Liver (tissue), 3 donors: ENCODE data around the gene OTOL1.

Experiments used
- CTCF ChIP-seq: fragments of 150-350 bp; IDR thresholded peaks from 2 replicates; pipeline ENCODE4 v1.5.1; 2017; ENCODE audit warnings: improper control_type of control experiment, low read depth, low read length; ENCODE audit not compliant: missing input control
- EGR1 ChIP-seq, 2 donors: IDR thresholded peaks; 2 replicates each; pipeline ENCODE4 v1.6.1; 2016 to 2018; ENCODE audit warnings: antibody characterized with exemption in 2 of 2, low read depth in 2 of 2
- GABPA ChIP-seq, 2 donors: IDR thresholded peaks in 1 of 2; conservative IDR thresholded peaks in 1 of 2; 2 replicates each; pipeline ENCODE4 v1.6.1; 2016; ENCODE audit warnings: antibody characterized with exemption in 2 of 2, mild to moderate bottlenecking in 1 of 2, moderate library complexity in 1 of 2
- HNF4G ChIP-seq: IDR thresholded peaks from 2 replicates; pipeline ENCODE4 v1.6.1; 2016; ENCODE audit warnings: antibody characterized with exemption
- JUND ChIP-seq, 2 donors: IDR thresholded peaks; 2 replicates each; pipeline ENCODE4 v1.6.1; 2016; ENCODE audit warnings: antibody characterized with exemption in 2 of 2
- MAX ChIP-seq: IDR thresholded peaks from 2 replicates; pipeline ENCODE4 v1.6.1; 2016; ENCODE audit warnings: antibody characterized with exemption
- RAD21 ChIP-seq, 2 donors: IDR thresholded peaks; 2 replicates each; pipeline ENCODE4 v1.6.1; 2016; ENCODE audit warnings: antibody characterized with exemption in 2 of 2, mild to moderate bottlenecking in 2 of 2
- REST ChIP-seq: IDR thresholded peaks from 2 replicates; pipeline ENCODE4 v1.6.1; 2016; ENCODE audit warnings: antibody characterized with exemption, mild to moderate bottlenecking
- SP1 ChIP-seq: IDR thresholded peaks from 2 replicates; pipeline ENCODE4 v1.6.1; 2018; ENCODE audit warnings: antibody characterized with exemption, mild to moderate bottlenecking
- TAF1 ChIP-seq: conservative IDR thresholded peaks from 2 replicates; pipeline ENCODE4 v1.6.1; 2016; ENCODE audit warnings: antibody characterized with exemption, mild to moderate bottlenecking
- YY1 ChIP-seq: IDR thresholded peaks from 2 replicates; pipeline ENCODE4 v1.6.1; 2016; ENCODE audit warnings: antibody characterized with exemption, mild to moderate bottlenecking
- ZBTB33 ChIP-seq: IDR thresholded peaks from 2 replicates; pipeline ENCODE4 v1.6.1; 2016; ENCODE audit warnings: antibody characterized with exemption
- donor health status: healthy.
- donor health status: healthy.

GRCh38 chr3:161545824-161546223 lies 49.2 kb downstream of the OTOL1 start:
- no peak for TF ChIP-seq JUND (IDR thresholded peaks at IDR 0.05)
- TF ChIP-seq YY1: no peak
- TF ChIP-seq CTCF: no peak
- TF ChIP-seq GABPA (IDR thresholded peaks at IDR 0.05 in 1 of 2, conservative IDR thresholded peaks at IDR 0.05 in 1 of 2): no peak
- no peak for TF ChIP-seq REST
- TF ChIP-seq EGR1 (IDR thresholded peaks at IDR 0.05; ENCODE audit: low read depth in 2 of 2): no peak
- TF ChIP-seq RAD21 (IDR thresholded peaks at IDR 0.05): no peak
- no peak for TF ChIP-seq MAX
- no peak for TF ChIP-seq HNF4G
- TF ChIP-seq TAF1: no peak
- no peak for TF ChIP-seq ZBTB33
- TF ChIP-seq SP1: no peak
